ENCODE measurements around the gene PEX14.
"Not testable (repeated sequence)": the region's sequence is repeated elsewhere in the genome, so short reads cannot be mapped to it uniquely, and the experiment has no call there.

PEX14 gene

DNA sequence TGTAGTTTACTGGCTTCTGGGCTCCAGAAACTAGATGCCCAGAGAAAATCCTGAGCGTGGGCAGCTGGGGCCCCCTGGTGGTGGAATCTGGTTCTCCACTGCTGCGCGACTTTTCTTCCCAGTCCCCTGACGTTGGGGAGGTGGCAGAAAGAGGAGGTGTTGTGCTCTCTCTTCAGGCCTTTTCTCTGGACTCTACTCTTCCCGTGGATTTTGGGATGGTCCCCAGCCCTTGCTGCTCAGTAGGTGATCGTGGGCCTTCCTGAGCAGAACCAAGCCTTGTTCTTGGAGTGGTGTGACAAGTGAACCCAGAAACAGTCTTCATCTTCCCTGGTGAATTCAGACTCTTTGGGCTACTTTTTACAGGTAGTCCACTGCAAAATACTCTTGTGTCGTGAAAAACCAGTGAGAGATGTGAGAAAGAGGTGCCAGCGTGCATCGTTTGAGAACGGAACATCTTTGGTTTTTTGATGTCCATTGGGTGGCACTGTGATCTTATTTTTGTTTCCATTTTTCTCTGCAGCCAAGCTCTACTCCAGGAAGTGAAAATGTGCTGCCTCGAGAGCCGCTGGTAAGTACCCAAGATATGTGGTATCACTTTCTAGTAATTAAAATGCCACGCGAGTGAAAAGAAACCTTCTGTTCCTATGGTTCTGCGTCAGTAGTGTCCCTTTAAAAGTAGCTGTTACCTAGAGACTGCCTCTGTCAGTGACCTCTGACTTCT is 20.2 kb downstream of the PEX14 start:
- no peak overlapping the region; the same call in 1 of the 2 replicates for H3K4me3 ChIP-seq (replicated peaks; ENCODE audit: low read depth, low read length)
- DNase-seq (ENCODE audit: extremely low read depth, low read depth), result no peak
- TF ChIP-seq, protein P1, sequence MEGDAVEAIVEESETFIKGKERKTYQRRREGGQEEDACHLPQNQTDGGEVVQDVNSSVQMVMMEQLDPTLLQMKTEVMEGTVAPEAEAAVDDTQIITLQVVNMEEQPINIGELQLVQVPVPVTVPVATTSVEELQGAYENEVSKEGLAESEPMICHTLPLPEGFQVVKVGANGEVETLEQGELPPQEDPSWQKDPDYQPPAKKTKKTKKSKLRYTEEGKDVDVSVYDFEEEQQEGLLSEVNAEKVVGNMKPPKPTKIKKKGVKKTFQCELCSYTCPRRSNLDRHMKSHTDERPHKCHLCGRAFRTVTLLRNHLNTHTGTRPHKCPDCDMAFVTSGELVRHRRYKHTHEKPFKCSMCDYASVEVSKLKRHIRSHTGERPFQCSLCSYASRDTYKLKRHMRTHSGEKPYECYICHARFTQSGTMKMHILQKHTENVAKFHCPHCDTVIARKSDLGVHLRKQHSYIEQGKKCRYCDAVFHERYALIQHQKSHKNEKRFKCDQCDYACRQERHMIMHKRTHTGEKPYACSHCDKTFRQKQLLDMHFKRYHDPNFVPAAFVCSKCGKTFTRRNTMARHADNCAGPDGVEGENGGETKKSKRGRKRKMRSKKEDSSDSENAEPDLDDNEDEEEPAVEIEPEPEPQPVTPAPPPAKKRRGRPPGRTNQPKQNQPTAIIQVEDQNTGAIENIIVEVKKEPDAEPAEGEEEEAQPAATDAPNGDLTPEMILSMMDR (IDR thresholded peaks at IDR 0.05; ENCODE audit: low read depth, low read length, missing control alignments), result peak; percentile 93

DNA sequence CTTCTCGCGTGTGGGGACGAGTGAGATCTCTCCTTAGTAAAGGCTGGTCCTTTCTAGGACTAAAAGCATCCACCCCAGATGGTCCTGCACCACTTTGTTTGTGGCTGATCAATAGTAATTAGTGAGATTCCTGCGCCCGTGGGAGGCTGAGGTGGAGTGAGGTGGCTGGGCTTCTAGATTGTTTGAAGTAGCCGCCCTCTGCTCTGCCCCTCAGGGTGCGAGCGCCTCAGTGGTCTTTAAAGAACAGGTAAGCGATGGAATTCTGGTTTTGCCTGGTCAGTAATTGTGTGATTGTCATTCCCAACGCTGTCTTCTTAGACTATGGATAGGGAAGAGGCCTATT is 20.7 kb downstream of the PEX14 start:
- no peak overlapping the region for H3K4me3 ChIP-seq (replicated peaks; ENCODE audit: low read depth, low read length)
- DNase-seq (ENCODE audit: extremely low read depth, low read depth), result no peak
- TF ChIP-seq, protein P1 (IDR thresholded peaks at IDR 0.05; ENCODE audit: low read depth, low read length, missing control alignments), result no peak

DNA sequence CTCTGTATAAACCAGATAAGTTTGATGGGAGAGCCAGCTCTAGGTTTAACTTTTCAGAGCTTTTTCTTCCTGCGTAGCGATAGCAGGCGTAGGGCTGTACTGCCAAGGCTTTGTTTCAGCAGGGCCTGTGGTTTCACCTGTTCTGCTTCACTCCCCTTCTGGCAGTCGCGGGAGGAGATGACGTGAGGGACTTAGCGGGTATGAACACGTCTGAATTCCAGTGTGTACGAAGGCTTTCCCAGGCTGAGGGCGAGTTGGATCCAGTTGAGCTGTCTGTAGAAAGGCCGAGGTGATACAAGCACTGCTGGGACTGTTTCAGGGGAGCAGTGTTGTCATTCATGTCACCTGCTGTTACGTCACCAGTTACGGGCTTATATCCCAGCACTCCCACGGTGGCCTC is 21.2 kb downstream of the PEX14 start:
- TF ChIP-seq, protein P1 (IDR thresholded peaks at IDR 0.05; ENCODE audit: low read depth, low read length, missing control alignments), result no peak
- no peak overlapping the region for H3K4me3 ChIP-seq (replicated peaks; ENCODE audit: low read depth, low read length)
- DNase-seq (ENCODE audit: extremely low read depth, low read depth), result no peak

DNA sequence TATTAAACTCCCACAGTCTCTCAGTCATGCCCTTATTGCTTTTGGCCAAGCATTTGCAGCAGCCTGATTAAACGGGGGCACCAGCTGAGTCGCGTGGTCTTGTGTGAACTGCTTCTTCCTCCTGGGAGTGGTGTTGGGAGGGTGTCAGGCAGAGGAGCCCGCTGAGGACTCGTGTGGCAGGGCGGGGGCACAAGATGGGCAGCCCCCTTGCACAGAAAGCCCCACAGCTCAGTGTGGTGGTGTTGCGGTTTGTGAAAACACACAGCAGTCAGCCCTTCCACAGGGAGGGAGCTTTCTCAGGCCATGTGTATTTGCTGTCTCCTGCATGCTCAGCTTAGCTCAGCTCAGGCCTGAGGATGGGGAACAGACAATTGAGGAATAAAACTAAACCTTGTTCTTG is 22.4 kb downstream of the PEX14 start:
- H3K4me3 ChIP-seq (replicated peaks; ENCODE audit: low read depth, low read length), result no peak overlapping the region
- DNase-seq (ENCODE audit: extremely low read depth, low read depth), result no peak
- TF ChIP-seq, protein P1 (IDR thresholded peaks at IDR 0.05; ENCODE audit: low read depth, low read length, missing control alignments), result no peak

DNA sequence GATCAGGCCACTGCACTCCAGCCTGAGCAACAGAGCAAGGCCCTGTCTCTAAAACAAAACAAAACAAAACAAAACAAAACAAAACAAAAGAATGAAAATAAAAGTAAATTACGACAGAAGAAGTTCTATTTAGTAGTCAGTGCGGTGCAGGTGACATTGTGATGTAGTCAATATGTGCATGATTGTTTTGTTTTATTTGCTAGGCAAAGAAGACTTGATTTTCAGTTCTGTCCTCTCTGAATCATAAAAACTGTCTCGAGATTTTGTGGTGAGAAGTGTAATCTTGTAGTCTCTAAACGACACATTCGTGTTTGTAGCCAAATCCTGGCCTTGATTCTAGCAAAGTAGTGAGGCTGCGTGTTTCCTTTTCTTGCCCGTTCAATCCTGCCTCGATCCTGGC is 23.5 kb downstream of the PEX14 start:
- H3K4me3 ChIP-seq (replicated peaks; ENCODE audit: low read depth, low read length), result no peak overlapping the region
- DNase-seq (ENCODE audit: extremely low read depth, low read depth), result no peak
- TF ChIP-seq, protein P1 (IDR thresholded peaks at IDR 0.05; ENCODE audit: low read depth, low read length, missing control alignments), result no peak

DNA sequence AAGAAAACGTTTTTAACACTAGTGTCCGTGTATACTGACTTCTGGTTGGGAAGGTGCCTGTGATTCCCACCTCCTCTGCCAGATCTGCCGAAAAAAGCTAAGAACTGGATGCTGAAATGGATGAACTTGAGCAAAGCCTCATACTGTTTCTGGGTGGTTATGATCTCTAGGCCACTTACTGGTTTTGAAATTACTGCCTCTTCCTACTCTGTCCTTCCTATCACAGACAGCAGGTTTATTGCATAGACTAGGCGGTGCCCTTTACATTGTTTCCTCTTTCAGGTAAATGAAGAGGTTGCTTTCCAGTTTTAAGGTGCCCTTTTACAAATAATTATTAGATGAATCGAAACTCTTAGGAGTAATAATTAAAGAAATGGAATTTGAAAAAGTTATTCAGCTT is 27.5 kb downstream of the PEX14 start:
- DNase-seq (ENCODE audit: extremely low read depth, low read depth), result no peak
- TF ChIP-seq, protein P1 (IDR thresholded peaks at IDR 0.05; ENCODE audit: low read depth, low read length, missing control alignments), result no peak
- no peak overlapping the region for H3K4me3 ChIP-seq (replicated peaks; ENCODE audit: low read depth, low read length)

DNA sequence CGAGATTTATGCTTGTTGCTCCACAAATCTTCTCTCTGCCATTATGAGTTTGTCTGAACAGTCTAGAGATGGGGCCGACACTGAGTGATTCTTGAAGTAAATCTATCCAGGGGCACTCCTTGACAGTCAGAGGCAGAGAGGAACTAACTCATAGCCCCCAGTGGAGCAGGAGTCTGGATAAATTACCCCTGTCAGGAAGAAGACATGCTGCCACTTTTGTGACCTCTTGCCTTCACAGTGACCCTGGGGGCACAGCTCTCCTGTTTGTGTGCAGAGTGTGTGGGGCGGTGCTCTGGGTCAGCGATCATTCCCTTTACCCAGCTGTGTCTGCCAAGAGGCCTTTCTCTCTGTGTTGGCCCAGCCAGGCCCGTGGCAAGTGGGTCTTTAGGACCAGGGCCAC is 29.5 kb downstream of the PEX14 start:
- H3K4me3 ChIP-seq (replicated peaks; ENCODE audit: low read depth, low read length), result no peak overlapping the region
- DNase-seq (ENCODE audit: extremely low read depth, low read depth), result no peak
- TF ChIP-seq, protein P1 (IDR thresholded peaks at IDR 0.05; ENCODE audit: low read depth, low read length, missing control alignments), result no peak

DNA sequence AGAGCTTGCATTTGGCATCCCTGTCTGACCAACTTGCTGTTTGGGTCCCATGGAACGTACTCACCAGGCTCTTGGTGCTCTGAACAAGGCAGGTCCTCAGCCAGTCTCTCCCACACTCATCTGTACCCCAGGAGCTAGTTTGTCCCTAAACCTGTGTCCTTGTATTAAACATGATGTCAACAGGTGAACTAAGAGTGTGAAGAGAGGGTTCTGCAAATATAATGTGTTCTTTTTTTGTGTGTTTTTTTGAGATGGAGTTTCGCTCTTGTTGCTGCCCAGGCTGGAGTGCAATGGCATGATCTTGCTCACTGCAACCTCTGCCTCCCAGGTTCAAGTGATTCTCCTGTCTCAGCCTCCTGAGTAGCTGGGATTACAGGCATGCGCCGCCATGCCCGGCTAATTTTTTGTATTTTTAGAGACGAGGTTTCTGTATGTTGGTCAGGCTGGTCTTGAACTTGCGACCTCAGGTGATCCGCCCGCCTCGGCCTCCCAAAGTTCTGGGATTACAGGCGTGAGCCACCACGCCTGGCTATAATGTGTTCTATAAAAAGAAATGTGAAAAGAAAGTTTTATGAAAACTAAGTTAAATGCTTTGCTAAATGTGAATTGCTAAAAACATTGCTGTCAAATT is 31.4 kb downstream of the PEX14 start:
- DNase-seq (ENCODE audit: extremely low read depth, low read depth); H3K4me3 ChIP-seq (replicated peaks; ENCODE audit: low read depth, low read length): not testable (repeated sequence)
